A673 (cell line): ENCODE results near the gene TEC. TPM values are rescaled to one million over a fixed set of nuclear protein-coding genes. Genes with fewer than 3 reads are reported as not detected.

Source experiments
- BruUV-seq: library from RNA; stranded (reverse); fragments of 400-500 nt; replicated peaks from 2 replicates; lab custom pipeline; 2021; lab: Mats Ljungman, UMichigan
- CTCF ChIA-PET: fragments of 300-600 bp; sonication (Branson Sonifier 250); formaldehyde crosslinking; loops from one replicate; lab custom pipeline; 2022; ENCODE audit warnings: antibody characterized with exemption; lab: Charles Lee
- POLR2A ChIA-PET: fragments of 300-600 bp; sonication (Branson Sonifier 250); formaldehyde crosslinking; loops from one replicate; lab custom pipeline; 2022; ENCODE audit warnings: antibody characterized with exemption; ENCODE audit not compliant: low non-redundant PET; lab: Charles Lee
- DNase-seq: peaks from one replicate; pipeline ENCODE4 v3.0.0-alpha.2; 2015; ENCODE audit warnings: low spot score
- H3K27ac ChIP-seq: fragments of 200-600 bp; sonication (generic); 2 replicates; pipeline ENCODE4 v1.5.1; 2016; ENCODE audit warnings: mixed run types, low read depth, mild to moderate bottlenecking, mixed read lengths, antibody characterized with exemption, low read length; ENCODE audit not compliant: poor library complexity, severe bottlenecking
- H3K27me3 ChIP-seq: fragments of 200-600 bp; sonication (generic); replicated peaks from 2 replicates; pipeline ENCODE4 v1.6.1; 2017; ENCODE audit warnings: mixed run types, low read depth, mild to moderate bottlenecking, mixed read lengths, antibody characterized with exemption, low read length; ENCODE audit not compliant: insufficient read depth, poor library complexity
- H3K36me3 ChIP-seq: fragments of 200-600 bp; sonication (generic); 2 replicates; pipeline ENCODE4 v1.6.1; 2016; ENCODE audit warnings: mixed run types, mild to moderate bottlenecking, mixed read lengths, antibody characterized with exemption, low read length; ENCODE audit not compliant: insufficient read depth, poor library complexity, severe bottlenecking
- H3K4me1 ChIP-seq: fragments of 200-600 bp; sonication (generic); 2 replicates; pipeline ENCODE4 v1.6.1; 2017; ENCODE audit warnings: mixed run types, mild to moderate bottlenecking, mixed read lengths, antibody characterized with exemption, low read length; ENCODE audit not compliant: insufficient read depth, poor library complexity, severe bottlenecking
- H3K4me3 ChIP-seq: fragments of 200-600 bp; sonication (generic); 2 replicates; pipeline ENCODE4 v1.5.1; 2016; ENCODE audit warnings: low read depth, mixed run types, mild to moderate bottlenecking, mixed read lengths, low read length; ENCODE audit not compliant: poor library complexity, severe bottlenecking
- H3K9me3 ChIP-seq: fragments of 200-600 bp; sonication (generic); 2 replicates; pipeline ENCODE4 v1.6.1; 2016; ENCODE audit warnings: mixed run types, low read depth, mild to moderate bottlenecking, mixed read lengths, antibody characterized with exemption, low read length; ENCODE audit not compliant: poor library complexity, severe bottlenecking
- CTCF ChIP-seq: fragments of 300-800, 200-600 bp; sonication (generic); conservative IDR thresholded peaks from 2 replicates; pipeline ENCODE4 v1.5.1; 2017; ENCODE audit warnings: low read depth, mild to moderate bottlenecking, antibody characterized with exemption, low read length, moderate library complexity, mixed read lengths
- EZH2 ChIP-seq: fragments of 200-600 bp; sonication (generic); IDR thresholded peaks from 2 replicates; pipeline ENCODE4 v1.6.1; 2017; ENCODE audit warnings: borderline replicate concordance, low read depth, mild to moderate bottlenecking, mixed read lengths, antibody characterized with exemption, low read length; ENCODE audit not compliant: poor library complexity, severe bottlenecking
- intact Hi-C: fragments of 100-400 bp; cut with micrococcal nuclease; formaldehyde crosslinking; loops from one replicate; pipeline ENCODE4 v1.10.0; 2022; ENCODE audit not compliant: unreplicated experiment
- total RNA-seq: library from RNA; stranded (reverse); gene quantifications from 2 replicates; pipeline ENCODE4 v1.2.3, GENCODE V29; 2021

TEC gene
- total RNA-seq, 1 experiment from 2014 or later: 6.8 TPM

- CTCF ChIA-PET: interaction anchor here (0.6 kb wide), 1 partner anchor 148 kb away, joined by 4 read pairs; no protein-coding TSS in a partner anchor
- POLR2A ChIA-PET: no interaction called here
- Histone ChIP-seq H3K36me3 (no peaks in the 10 kb centered on the region), H3K27me3 (no peaks in the 10 kb centered on the region), H3K4me3 (no peak overlapping the region), H3K9me3 (no peaks in the 10 kb centered on the region), H3K4me1 (no peaks in the 10 kb centered on the region), H3K27ac (no peak overlapping the region)
- peak; percentile 68 for DNase-seq
- no peak for TF ChIP-seq EZH2
- TF ChIP-seq CTCF: peak; percentile 80
- no TSS peak for BruUV-seq
- intact Hi-C loops: no loop called here
These were observed 5.6 kb upstream of the TEC start for GRCh38 chr4:48275247-48275646.

GRCh38 chr4:48271626-48272025 lies 2.0 kb upstream of the TEC start:
- TF ChIP-seq CTCF (no peak), EZH2 (no peak)
- ChIA-PET CTCF (no interaction called here), POLR2A (no interaction called here)
- no peak overlapping the region for H3K27ac ChIP-seq
- no peaks in the 10 kb centered on the region for H3K36me3 ChIP-seq
- H3K27me3 ChIP-seq: no peaks in the 10 kb centered on the region
- no peak overlapping the region for H3K4me3 ChIP-seq
- no peaks in the 10 kb centered on the region for H3K4me1 ChIP-seq
- H3K9me3 ChIP-seq: no peaks in the 10 kb centered on the region
- intact Hi-C loops: loop anchor here (5.0 kb wide), 1 partner anchor 109 kb away; no protein-coding TSS in a partner anchor
- no TSS peak for BruUV-seq
- DNase-seq: no peak

GRCh38 chr4:48270951-48271473 lies 1.4 kb upstream of the TEC start:
- BruUV-seq: no TSS peak
- H3K36me3 ChIP-seq: no peaks in the 10 kb centered on the region
- no peaks in the 10 kb centered on the region for H3K4me1 ChIP-seq
- no peaks in the 10 kb centered on the region for H3K27me3 ChIP-seq
- no peak for TF ChIP-seq EZH2
- no peak for TF ChIP-seq CTCF
- ChIA-PET POLR2A (no interaction called here), CTCF (no interaction called here)
- H3K9me3 ChIP-seq: no peaks in the 10 kb centered on the region
- intact Hi-C loops: loop anchor here (5.0 kb wide), 1 partner anchor 109 kb away; no protein-coding TSS in a partner anchor
- no peak for DNase-seq
- no peak overlapping the region for H3K4me3 ChIP-seq
- H3K27ac ChIP-seq: no peak overlapping the region
